SK-N-MC (cell line): ENCODE measurements around the gene ITGB1BP2.
"Not testable (repeated sequence)": the region's sequence is repeated elsewhere in the genome, so short reads cannot be mapped to it uniquely, and the experiment has no call there.

ENCODE experiments used
- DNase-seq: peaks from one replicate; pipeline ENCODE4 v3.0.0-alpha.2; 2011; ENCODE audit warnings: low read depth, low spot score
- H3K27ac ChIP-seq: fragments of 200-600 bp; sonication (generic); 2 replicates; pipeline ENCODE4 v1.5.1; 2016; ENCODE audit warnings: mixed run types
- H3K36me3 ChIP-seq: fragments of 200-600 bp; sonication (generic); 2 replicates; pipeline ENCODE4 v1.6.1; 2017; ENCODE audit warnings: antibody characterized with exemption, low read length, mixed read lengths; ENCODE audit not compliant: insufficient read depth
- H3K4me3 ChIP-seq: fragments of 200-600 bp; sonication (generic); 2 replicates; pipeline ENCODE4 v1.5.1; 2016
- H3K9ac ChIP-seq: fragments of 200-600 bp; sonication (generic); 2 replicates; pipeline ENCODE4 v1.8.0; 2017; ENCODE audit warnings: mixed run types, mixed read lengths; ENCODE audit not compliant: insufficient read length
- H3K9me3 ChIP-seq: fragments of 200-600 bp; sonication (generic); 2 replicates; pipeline ENCODE4 v1.6.1; 2017; ENCODE audit warnings: low read depth, mild to moderate bottlenecking, antibody characterized with exemption, low read length, moderate library complexity, mixed read lengths
- EZH2 ChIP-seq: fragments of 200-600 bp; sonication (generic); IDR thresholded peaks from one replicate; pipeline ENCODE4 v1.6.1; 2017; ENCODE audit warnings: antibody characterized with exemption
- FOXP2 ChIP-seq: optimal IDR thresholded peaks from 2 replicates; pipeline ENCODE3; 2011; ENCODE audit warnings: mild to moderate bottlenecking, moderate library complexity; ENCODE audit not compliant: insufficient read depth; ENCODE audit errors: extremely low read length, control extremely low read depth
- POLR2AphosphoS5 ChIP-seq: IDR thresholded peaks from 2 replicates; pipeline ENCODE4 v1.6.1; 2012; ENCODE audit warnings: mild to moderate bottlenecking, low read depth, low read length, borderline replicate concordance

The ITGB1BP2 gene

DNA sequence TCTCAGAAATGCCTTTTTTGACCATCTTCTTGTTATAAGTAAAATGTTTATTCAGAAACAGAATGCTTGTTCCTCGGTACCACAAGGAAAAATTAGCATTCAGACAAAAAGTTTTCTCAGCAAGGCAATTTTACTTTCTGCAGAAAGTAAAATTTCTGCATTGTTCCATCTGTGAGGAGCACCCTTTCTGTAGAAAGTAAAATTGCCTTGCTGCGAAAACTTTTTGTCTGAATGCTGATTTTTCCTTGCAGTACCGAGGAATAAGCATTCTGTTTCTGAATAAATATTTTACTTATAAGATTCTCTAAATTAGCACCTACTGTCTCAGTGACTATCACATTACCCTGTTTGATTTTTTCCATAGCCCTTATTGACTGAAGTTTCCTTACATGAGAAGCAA, 24.8 kb downstream of the ITGB1BP2 start:
- no peak overlapping the region for H3K4me3 ChIP-seq
- no peaks in the 10 kb centered on the region; the same call in 1 of the 2 replicates for H3K36me3 ChIP-seq
- H3K27ac ChIP-seq, result no peak overlapping the region
- TF ChIP-seq POLR2AphosphoS5 (no peak), EZH2 (no peak), FOXP2 (no peak)
- DNase-seq, result no peak
- no peak overlapping the region for H3K9ac ChIP-seq
- H3K9me3 ChIP-seq, result no peaks in the 10 kb centered on the region

DNA sequence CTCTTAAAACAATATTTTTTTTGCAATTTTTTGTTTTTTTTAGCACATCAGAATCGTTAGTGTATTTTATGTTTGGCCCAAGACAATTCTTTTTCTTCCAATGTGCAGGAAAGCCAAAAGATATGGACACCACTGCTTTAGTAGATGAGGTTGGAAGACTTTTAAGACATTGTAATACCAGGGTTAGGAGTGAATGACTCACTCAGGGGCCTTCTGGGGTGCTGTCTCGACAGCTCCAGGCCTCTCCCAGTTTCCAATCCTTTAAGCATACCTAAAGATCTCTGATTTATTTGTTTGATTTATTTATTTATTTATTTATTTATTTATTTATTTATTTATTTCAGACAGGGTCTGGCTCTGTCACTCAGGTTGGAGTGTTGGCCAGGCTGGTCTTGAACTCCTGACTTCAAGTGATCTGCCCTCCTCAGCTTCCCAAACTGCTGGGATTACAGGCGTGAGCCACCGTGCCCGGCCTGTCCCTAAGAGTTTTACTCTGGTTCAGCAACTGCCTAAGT, 47.7 kb downstream of the ITGB1BP2 start:
- H3K36me3 ChIP-seq, H3K4me3 ChIP-seq, H3K9ac ChIP-seq, H3K27ac ChIP-seq, H3K9me3 ChIP-seq, DNase-seq: not testable (repeated sequence)

- not testable (repeated sequence) for H3K27ac ChIP-seq, H3K4me3 ChIP-seq, H3K36me3 ChIP-seq, H3K9ac ChIP-seq, DNase-seq, H3K9me3 ChIP-seq
Observed at GRCh38 chrX:71349867-71350266, 48.3 kb downstream of the ITGB1BP2 start.

GRCh38 chrX:71352439-71352838, 50.9 kb downstream of the ITGB1BP2 start:
- H3K9me3 ChIP-seq, H3K4me3 ChIP-seq, DNase-seq, H3K9ac ChIP-seq, H3K27ac ChIP-seq, H3K36me3 ChIP-seq: not testable (repeated sequence)
